AG09309 (cell line): ENCODE results near the gene TNP2.

Experiments used
- DNase-seq: peaks from one replicate; pipeline ENCODE4 v3.0.0-alpha.2; 2010; ENCODE audit warnings: low read depth
- H3K4me3 ChIP-seq: 2 replicates; pipeline ENCODE4 v1.5.1; 2011; ENCODE audit warnings: mild to moderate bottlenecking, low read depth, low read length, moderate library complexity; ENCODE audit not compliant: control insufficient read depth
- CTCF ChIP-seq: IDR thresholded peaks from 2 replicates; pipeline ENCODE4 v1.5.1; 2011; ENCODE audit warnings: mild to moderate bottlenecking, low read depth, low read length, inconsistent platforms; ENCODE audit not compliant: insufficient read depth, control insufficient read depth; ENCODE audit errors: missing control alignments

The TNP2 gene

DNA sequence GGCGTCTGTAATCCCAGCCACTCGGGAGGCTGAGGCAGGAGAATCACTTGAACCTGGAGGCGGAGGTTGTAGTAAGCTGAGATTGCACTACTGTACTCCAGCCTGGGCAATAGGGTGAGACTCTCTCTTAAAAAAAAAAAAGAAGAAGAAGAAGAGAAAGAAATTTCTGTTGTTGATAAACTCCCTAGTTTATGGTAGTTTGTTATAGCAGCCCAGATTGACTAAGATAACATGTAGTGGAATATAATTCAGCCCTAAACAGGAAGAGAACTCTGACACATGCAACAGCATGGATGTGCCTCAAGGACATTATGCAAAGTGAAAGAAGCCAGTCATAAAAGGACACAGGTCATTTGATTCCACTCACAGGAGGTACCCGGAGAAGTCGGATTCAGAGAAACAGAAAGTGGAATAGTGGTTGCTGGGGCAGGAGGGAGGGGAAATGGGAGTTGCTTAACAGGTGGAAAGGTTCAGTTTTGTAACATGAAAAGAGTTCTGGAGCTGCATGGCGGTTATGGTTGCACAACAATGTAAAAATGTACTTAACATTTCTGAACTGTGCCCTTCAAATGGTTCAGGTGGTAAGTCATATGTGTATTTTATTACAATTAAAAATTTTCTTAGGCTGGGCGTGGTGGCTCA lies 38.0 kb upstream of the TNP2 start:
- TF ChIP-seq CTCF, result no peak
- no peak for DNase-seq
- no peak overlapping the region for H3K4me3 ChIP-seq

GRCh38 chr16:11306381-11306780 lies 37.3 kb upstream of the TNP2 start:
- no peak for DNase-seq
- TF ChIP-seq CTCF, result no peak
- H3K4me3 ChIP-seq, result no peak overlapping the region

GRCh38 chr16:11303405-11304138 lies 34.4 kb upstream of the TNP2 start:
- H3K4me3 ChIP-seq, result no peak overlapping the region
- no peak for DNase-seq
- TF ChIP-seq CTCF, result no peak

DNA sequence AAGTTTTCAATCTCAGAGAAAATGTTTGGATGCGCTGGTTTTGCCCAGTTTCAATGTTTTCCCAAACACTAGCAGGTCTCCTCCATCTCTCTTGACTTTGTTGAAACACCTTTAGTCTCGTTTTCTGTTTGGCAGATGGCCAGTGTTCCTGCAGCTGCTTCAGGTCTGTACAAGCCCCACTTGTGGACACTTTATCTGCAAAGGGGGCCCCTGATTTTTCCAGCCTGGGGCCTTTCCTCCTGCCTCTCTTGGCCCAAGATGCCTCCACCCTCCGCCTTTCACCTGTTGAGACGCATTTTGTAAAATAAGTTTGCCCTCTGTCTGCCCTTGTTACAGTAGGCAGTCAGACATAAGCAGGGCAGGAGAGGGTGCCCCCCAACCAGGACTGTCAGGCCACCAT lies 33.9 kb upstream of the TNP2 start:
- no peak for DNase-seq
- no peak for TF ChIP-seq CTCF
- no peak overlapping the region for H3K4me3 ChIP-seq

- TF ChIP-seq CTCF, result no peak
- DNase-seq, result no peak
- H3K4me3 ChIP-seq, result no peak overlapping the region
Observed at GRCh38 chr16:11301645-11302501, 32.7 kb upstream of the TNP2 start.

- DNase-seq, result no peak
- TF ChIP-seq CTCF, result no peak
- H3K4me3 ChIP-seq, result no peak overlapping the region
Observed at GRCh38 chr16:11300560-11300892, 31.4 kb upstream of the TNP2 start.
